Posterior vena cava (tissue), 2 donors: Measurements from ENCODE around the gene PPP4C. TPM values are rescaled to one million over a fixed set of nuclear protein-coding genes. Genes with fewer than 3 reads are reported as not detected.

Experiments
- DNase-seq: peaks from one replicate; pipeline ENCODE4 v3.0.0-alpha.2; 2020; ENCODE audit warnings: low spot score
- intact Hi-C, 2 donors: fragments of 100-400 bp; cut with DNase I; formaldehyde crosslinking; loops; one replicate each; pipeline versions ENCODE4 v1.14.1 to v1.14.2; 2022 to 2023
- total RNA-seq, 2 donors: library from RNA; stranded (reverse); fragmentation: NEBNext Ultra II Directional; extraction: Animal tissue kit (Norgen Biotek cat#: 25700); gene quantifications; one replicate each; pipeline ENCODE4 v1.2.1, GENCODE V29; 2021
- donor health status: DM: yes; HTN: yes; CAD: no.
- donor health status: DM: yes; HTN: yes; CAD: no.

PPP4C gene
- total RNA-seq, 2 donors from 2014 or later = 40.0 to 46.9 TPM

DNA sequence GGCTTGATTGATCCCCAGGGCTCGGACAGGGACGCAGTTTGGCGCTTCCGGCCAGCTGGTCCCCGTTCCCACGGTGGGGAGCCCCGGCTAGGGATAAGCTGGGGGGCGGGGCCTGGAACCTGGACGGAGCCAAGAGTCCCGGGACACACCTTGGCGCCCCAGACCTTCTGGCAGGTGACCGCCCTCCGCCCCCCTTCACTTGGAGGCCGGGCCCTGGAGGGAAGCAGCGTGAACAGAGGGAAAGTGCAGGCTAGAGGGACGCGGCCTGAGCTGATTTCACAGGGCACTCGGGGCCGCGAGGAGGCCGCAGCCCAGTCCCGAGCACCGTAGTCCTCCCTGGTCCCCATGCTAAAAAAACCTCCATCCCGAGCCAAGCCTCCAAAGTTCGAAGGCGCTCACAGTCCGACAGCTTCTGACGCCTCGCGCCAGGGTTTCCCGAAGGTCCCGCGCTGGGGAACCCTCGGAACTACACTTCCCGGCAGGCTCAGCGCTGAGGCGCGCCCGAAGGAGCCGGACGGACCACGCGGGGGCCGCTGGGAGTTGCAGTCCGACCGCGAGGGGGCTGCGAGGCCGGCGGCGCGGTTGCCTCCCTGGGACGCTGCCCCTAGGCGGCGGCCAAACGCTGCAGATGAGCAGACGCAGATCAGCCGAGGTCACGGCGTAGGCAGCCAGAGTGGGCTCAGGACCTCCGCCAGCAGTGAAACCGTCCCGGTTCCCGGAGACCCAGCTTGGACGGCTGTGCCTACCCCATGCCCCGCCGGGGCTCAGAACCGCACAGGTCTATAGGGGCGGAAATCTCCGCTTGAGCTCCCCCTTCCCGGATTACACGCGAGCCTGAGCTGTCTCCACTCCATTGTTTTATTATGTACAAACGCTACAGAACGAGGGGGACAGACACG lies 15.9 kb downstream of the PPP4C start, which contains the start of gene TBX6:
Gene TBX6, minus strand, starts transcription at position 451 of the 899 bp plus-strand sequence. CDS start 731 bp downstream, outside the sequence.
- intact Hi-C loops = loop anchor here in 1 of 2 donors (1.0 kb wide), 1 partner anchor 20 kb away; no protein-coding TSS in a partner anchor
- DNase-seq = peak; percentile 99

DNA sequence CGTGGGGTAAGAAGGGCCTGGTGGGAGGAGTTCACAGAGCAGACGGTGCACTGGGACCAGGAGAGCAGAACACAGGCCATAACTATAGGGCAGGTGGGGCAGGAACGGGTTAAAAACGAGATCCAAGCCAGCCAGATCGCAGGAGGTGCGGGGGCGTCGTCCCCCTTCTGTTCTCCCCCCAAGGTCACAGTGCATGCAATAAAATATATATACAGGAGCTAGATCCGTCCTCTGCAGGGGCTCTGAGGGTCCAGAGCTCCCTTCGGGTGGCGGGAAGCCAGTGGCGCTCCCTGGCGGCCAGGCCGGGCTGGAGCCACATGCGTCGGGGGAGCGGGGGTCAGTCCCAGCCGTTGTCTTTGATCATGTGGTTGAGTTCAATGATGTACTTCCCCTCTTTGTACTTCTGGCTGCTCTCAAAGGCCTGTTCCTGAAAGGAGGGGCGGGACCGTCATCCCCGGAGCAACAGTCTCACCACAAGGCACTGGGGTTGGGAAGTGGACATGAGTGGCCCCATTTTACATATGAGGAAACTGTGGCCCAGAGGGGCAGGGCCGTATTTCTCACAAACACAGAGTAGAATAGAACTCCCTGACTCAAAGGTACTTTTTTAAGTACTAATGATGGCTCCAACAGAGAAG lies 16.7 kb downstream of the PPP4C start:
- intact Hi-C loops = loop anchor here in 1 of 2 donors (1.0 kb wide), 1 partner anchor 19 kb away; no protein-coding TSS in a partner anchor
- DNase-seq = peak; percentile 95

DNA sequence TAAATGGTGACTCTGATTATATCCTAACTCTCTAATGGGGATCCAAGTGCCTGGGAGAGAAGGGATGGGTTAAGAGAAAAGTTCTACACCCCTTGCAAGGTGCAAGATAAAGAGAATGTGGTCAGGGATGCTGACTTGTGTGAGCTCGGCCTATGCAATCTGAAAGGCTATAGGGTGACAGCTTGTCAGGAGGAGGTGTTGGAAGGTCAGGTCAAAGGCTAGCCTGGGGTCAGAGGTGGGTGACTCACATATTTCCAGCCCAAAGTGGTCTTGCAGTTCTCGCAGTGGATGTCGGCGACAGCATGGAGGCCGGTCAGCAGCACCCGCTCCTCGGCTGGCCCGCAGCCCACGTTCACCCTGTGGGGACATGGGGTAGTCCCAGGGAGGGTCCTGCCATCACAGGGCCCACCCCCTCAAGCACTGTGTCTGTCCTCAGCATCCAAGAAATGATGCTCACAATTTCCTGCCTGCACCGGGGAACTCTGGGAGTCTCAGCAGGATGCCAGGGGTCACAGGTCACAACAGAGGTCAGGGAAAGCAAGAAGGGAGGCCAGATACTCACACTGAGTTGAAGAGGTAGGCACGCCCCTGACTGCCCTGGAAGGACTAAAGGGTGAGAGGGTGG lies 18.9 kb downstream of the PPP4C start:
- no peak for DNase-seq
- intact Hi-C loops = loop anchor here in 1 of 2 donors (5.0 kb wide), 1 partner anchor 802 kb away; no protein-coding TSS in a partner anchor

DNA sequence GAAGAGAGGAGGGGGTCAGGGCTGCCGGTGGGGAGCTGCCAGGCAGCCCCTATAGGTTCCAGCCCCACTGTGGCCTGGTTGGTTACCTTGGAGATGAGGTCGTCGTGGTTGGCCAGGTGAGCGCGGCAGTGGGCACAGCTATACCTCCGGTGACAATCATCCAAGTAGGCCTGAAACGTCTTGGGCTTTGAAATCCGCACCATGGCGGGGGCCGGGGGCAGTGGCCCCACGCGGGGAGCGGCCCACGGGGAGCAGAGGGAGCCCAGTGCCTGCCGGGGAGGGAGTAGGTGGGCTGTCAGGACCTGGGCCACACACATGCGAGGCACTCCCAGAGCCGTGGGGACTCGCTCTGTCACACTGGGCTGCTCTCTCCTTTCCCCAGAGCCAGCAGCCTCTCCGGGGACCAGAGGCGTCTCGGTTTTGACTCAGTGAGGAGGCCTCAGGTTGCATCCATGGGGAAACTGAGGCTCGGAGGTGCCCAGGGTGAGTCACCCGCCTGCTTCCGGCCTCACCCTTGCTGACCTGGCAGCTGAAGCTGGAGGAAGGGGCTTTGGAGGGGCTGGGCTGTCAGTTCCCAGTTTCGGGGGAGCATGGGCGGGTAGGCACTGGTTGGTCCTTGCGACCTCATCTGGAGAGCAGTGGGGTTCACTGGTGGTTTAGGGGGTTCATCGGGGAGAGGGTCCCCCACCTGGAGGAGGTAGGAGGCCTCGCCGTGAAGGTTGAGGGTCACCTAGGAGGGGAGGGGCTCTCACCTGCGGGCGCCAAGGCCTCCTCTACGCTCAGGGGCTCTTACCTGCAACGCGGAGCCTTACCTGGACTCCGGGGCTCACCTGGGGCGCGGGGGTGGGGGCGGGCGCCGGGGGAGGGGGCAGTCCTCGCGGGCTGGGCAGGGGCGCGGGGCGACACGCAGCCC lies 19.6 kb downstream of the PPP4C start:
- intact Hi-C loops = loop anchor here in 1 of 2 donors (5.0 kb wide), 1 partner anchor 803 kb away; no protein-coding TSS in a partner anchor
- no peak for DNase-seq

DNA sequence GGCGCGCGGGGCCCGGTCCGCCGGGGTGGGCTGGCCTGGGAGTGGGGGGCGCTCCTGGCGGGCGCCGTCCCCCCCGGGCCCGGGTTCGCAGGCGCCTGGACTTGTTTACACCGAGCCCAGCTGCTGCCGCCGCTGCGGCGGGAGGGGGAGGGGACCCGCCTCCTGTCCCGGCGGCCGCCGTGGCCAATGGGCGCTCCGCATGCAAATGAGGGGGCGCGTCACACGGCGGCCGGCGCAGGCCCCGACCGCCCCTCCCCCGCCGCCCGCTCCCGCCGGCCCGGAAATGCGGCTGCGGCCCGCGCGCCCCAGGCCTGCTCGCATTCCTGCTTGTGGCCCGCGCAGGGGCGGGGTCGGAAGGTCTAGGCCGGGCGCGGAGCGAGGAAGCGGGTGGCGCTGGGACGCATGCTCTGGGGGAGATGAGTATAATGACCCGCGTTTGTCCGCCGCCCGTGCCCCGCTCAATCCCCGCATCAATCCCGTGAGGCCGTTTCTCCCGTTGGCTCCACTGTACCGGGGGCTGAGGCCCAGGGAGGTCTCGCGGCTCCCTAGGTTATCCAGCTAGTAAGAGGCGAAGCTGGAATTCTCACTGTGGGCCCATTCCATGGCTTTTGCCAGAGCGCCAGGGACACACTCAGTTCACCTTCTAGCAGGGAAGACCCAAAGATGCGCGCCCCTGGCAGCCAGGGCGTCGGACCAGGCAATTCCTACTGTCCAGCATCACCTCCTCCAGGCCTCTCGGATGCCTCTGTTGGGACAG lies 20.5 kb downstream of the PPP4C start, which contains the start of gene YPEL3:
Gene YPEL3, minus strand, starts transcription at position 109 of the 757 bp plus-strand sequence. CDS start 731 bp downstream, outside the sequence.
- intact Hi-C loops = loop anchor here in 1 of 2 donors (5.0 kb wide), 1 partner anchor 804 kb away; no protein-coding TSS in a partner anchor
- DNase-seq = peak; percentile 98

DNA sequence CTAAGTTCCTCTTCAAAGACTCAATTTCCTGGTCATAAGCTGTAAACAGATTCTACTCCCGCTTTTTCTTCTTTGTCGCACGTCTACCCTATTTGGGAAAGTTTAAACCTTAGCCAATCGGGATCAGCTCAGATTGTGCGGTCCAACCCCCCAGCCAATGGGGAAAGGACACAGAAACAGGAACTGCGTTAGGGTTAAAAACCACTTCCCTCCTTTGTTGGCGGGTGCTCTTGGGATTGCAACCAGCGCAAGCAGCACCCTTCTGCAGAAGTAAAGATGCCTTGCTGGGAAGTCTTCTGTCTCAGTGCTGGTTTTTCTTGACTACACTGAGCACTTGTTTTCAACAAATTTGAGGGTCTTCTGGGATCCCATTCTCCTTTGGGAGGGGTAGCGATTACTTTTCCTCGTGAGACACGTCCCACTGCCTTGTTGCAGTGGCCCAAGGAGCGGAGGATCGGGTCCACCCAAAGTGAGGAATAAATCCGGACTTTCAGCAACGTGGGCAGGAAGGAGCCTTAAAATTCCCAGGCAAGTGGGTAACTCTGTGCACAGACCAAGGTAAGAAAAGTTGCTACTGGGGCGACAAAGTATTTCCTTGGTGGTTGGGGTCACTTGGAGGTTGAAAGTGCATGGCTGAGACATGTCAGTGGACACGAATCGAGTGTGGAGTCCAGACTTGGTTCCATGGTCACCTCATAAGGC lies 21.2 kb downstream of the PPP4C start:
- intact Hi-C loops = loop anchor here in 1 of 2 donors (5.0 kb wide), 1 partner anchor 805 kb away; no protein-coding TSS in a partner anchor
- DNase-seq = no peak

DNA sequence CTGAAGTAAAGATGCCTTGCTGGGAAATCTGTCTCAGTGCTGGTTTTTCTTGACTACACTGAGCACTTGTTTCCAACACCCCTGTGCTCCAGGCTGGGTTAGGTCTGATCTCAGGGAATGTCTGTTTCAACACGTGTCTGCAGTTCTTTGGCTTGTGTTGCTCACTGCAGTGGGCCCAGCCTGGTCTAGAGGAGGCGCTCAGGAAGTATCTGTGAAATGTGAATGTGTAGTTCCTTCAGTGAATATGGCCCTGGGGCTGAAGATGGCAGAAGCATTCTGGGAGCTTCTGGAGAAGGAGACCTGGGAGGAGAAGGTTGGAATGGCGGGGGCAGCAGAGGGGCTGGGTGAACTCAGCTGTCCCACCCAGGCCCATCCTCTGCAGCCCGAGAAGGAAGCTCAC lies 28.3 kb downstream of the PPP4C start:
- no peak for DNase-seq
- intact Hi-C loops = loop anchor here in 1 of 2 donors (2.0 kb wide), 1 partner anchor 23 kb away; no protein-coding TSS in a partner anchor

DNA sequence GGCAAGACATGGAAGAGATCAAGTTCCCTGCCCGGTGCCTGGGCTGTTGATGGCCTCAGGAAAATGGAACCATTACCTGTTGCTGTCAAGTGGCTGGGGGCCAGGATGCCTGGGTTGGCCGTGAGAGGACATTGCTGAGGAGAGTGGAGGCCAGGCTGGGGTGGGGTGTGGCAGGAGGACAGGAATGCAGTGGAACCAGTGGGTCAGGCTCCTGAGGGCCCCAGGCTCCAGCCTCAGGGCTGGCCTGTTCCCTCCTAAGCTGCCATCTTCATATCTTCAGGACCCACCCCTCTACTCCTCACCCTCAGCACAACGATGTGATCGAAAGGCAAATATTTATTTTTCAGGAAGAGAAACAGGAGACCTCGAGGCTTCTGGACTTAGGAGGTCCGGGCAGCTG lies 28.7 kb downstream of the PPP4C start:
- intact Hi-C loops = loop anchor here in 1 of 2 donors (2.0 kb wide), 1 partner anchor 24 kb away; no protein-coding TSS in a partner anchor
- no peak for DNase-seq

DNA sequence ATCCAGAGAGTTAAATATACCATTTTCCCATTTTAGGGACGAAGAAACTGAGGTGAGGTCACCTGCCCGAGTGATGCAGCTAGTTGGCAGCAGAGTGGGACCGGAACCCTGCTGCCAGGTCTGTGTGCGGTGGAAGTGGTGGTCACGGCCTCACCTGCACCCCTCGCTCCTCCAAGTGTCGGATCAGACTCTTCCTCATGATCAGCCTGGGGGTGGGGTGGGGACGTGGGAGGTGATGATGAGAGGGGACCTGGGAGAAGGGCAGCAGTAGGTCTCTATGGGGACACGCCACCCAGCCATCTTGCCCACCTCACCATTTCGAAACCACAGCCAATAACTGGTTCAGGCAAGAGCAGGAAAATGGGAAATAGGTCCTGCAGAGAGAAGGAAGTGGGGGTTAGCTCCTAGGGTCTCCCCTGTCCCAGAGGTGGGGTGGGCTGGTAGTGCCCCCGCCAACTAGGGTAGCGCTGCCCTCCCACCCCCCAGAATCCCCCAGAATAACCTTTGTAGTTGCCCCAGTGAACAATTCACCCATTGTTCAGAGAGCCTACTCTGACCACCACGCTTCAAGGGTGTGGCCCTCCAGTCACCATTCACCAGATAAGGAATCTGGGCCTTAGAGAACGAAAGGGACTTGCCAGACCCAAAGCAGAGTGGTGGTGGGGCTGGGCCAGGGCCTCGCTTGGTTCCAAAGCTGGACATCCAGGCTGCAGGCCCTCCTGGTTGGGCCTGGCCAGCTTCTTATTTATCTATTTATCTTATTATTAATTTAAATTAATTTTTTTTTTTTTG lies 32.5 kb downstream of the PPP4C start:
- DNase-seq = no peak
- intact Hi-C loops = no loop called here

DNA sequence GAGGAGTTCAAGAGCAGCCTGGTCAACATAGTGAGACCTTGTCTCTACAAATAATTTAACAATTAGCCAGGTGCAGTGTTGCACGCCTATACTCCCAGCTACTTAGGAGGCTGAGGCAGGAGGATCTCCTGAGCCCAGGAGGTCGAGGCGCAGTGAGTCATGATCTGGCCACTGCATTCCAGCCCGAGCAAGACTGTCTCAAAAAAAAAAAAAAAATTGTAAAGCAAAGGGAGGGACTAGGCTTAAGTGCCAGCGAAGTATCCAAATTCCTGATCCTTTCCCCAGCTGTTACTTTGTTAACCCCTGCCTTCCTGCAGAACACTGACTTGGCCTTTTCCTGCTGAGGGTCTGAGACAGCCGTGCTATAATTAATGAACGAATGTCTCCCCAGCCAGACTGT lies 34.9 kb downstream of the PPP4C start:
- intact Hi-C loops = loop anchor here in 1 of 2 donors (1.0 kb wide), 1 partner anchor 18 kb away; no protein-coding TSS in a partner anchor
- DNase-seq = no peak

DNA sequence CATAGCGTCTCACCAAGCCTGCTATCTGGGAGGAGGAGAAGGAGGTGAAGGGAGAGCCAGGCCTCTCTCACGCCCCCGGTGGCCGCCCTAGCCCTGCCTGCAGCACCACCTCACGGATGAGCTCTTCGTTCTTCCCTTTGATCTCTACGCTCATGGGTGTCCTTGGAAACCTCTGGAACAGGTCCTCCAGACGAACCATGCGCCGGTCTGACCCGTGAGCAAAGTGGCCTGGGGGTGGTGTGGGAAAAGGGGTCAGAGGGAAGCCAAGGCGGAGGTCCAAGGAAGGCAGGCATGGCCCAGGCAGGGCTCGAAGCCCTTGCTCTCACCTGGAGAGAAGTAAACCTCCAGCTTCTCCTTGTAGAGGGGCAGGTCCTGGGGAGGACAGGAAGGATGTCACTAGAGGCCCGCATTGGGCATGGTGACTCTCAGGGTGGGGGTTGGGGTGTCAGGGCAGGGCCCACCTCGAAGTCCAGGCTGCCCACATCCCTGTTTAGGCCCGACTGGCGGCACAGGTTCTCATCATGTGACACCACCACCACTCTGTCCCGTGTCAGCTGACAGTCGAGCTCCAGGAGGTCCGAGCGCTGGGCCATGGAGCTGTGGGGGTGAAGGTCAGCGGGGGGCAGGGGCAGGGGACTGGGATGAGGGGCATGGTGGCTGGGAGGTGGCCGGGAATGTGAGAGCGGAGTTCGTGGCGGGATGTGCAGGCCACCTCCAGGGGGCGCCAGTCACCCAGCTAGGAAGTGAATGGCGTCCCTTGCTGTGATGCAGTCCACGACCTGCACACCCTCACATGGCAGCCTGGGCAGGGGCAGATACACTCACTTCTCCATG lies 36.6 kb downstream of the PPP4C start:
- peak; percentile 92 for DNase-seq
- intact Hi-C loops = no loop called here

DNA sequence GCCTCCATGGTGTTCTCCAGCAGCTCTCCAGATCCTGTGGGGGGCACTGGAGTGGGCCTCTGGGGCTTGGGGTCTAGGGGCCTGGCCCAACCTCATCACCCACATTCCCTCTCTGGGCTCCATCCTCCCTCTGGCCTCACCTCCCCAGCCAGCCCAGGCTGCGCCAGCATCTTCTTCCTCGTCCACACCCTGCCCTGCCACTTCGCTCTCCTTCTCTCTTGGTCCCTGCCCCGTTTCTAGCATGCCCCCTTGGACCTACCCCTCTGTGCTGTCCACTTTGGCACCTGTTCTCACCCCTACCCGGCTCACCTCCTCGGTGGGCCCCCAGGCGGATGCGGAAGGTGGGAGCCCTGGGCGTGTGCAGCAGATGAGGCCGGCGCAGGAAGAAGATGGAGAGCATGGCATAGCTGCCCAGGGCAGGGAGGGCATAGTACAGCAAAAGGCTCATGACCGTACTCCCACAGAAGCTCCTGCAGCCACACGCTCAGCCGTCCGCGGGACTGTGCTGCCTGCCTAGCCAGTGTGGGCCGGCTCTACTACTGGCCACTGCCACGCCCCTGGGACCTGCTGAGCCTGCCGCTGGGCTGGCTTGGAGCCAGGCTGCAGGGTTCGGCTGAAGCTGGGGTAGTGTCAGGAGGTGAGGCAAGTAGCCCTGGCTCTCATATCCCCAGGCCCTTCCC lies 37.4 kb downstream of the PPP4C start, which contains the start of gene GDPD3:
Gene GDPD3, minus strand, starts transcription at position 507 of the 680 bp plus-strand sequence. Its CDS starts 59 bp downstream, at position 448.
- DNase-seq = no peak
- intact Hi-C loops = no loop called here

DNA sequence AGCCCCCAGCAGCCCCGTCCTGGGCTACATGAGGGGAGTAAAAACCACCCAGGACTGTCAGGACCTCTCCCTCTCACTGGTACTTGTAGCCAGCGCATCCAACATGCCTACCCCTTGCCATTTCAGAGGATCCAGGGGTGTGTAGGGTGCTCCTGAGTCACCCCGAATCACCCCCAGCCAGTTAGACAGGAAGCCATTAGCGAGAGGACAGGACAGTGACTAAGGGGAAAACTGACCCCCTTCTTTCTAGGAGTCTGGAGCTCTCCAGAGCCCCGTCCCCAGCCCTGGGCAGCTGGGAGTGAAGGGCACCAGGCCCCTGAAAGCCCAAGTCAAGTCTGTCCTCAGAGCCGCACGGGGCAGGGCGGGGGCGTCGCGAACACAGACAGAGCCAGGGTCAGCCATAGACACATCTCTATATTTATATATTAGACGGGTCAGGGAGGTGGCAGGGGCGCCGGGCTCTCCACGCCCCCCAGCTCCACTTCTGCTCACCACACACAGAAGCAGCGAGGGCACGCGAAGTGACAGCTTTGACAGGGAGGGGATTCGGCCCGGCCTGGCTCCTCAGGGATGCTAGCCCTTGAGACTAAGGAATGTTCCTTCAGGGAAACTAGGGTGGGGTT lies 38.0 kb downstream of the PPP4C start:
- no peak for DNase-seq
- intact Hi-C loops = no loop called here

DNA sequence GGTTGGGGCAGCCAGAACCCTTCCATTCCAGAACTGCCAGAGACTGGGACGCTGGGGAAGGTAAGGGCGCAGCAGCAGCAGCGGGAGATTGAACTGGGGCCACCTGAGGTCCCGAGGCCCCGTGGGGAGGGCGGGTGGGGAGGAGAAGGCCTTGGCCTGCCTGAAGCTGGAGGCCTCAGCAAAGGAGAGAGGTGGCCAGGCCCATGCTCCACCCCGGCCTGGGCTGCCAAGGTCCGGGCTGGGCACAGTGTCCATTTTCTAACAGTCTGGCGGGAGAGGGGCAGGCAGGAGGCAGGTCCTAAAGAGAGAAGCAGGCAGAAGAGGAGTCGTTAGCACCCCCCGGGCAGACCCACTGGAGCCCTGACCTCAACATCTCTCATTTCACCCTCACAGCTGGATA lies 38.6 kb downstream of the PPP4C start:
- intact Hi-C loops = no loop called here
- DNase-seq = no peak
